Esophagus squamous epithelium (tissue), 5 donors: ENCODE measurements around the gene ACOT8. TPM values are rescaled to one million over a fixed set of nuclear protein-coding genes. Genes with fewer than 3 reads are reported as not detected.
"Not testable (repeated sequence)": the region's sequence is repeated elsewhere in the genome, so short reads cannot be mapped to it uniquely, and the experiment has no call there.

Experiments used
- DNase-seq: peaks from one replicate; lab custom pipeline; 2025; lab: John Stamatoyannopoulos, UW
- H3K27ac ChIP-seq, 4 donors: fragments of 200-600 bp; sonication (generic); one replicate each; pipeline ENCODE4 v1.5.1; 2016 to 2019; ENCODE audit warnings: mild to moderate bottlenecking in 1 of 4
- H3K27me3 ChIP-seq, 4 donors: fragments of 200-600 bp; sonication (generic); 1 replicate in 3 of 4; 2 replicates in 1 of 4; pipeline versions ENCODE4 v1.5.1 to v1.6.0; 2017 to 2021; ENCODE audit warnings: antibody characterized with exemption in 1 of 4
- H3K36me3 ChIP-seq, 3 donors: fragments of 200-600 bp; sonication (generic); one replicate each; pipeline ENCODE4 v1.5.1; 2016 to 2019
- H3K4me1 ChIP-seq, 3 donors: fragments of 200-600 bp; sonication (generic); one replicate each; pipeline ENCODE4 v1.5.1; 2017 to 2019
- H3K4me3 ChIP-seq, 4 donors: fragments of 200-600 bp; sonication (generic); 1 replicate in 3 of 4; 2 replicates in 1 of 4; pipeline ENCODE4 v1.5.1; 2016 to 2019; ENCODE audit warnings: mild to moderate bottlenecking in 2 of 4, moderate library complexity in 1 of 4
- H3K9me3 ChIP-seq, 3 donors: fragments of 200-600 bp; sonication (generic); one replicate each; pipeline ENCODE4 v1.5.1; 2016 to 2019
- CTCF ChIP-seq, 6 experiments: fragments of 450-650 bp in 4 of 6; fragments of 200-600 bp in 2 of 6; sonication (generic) in 2 of 6; IDR thresholded peaks; one replicate each; pipeline ENCODE4 v1.5.1; 2016 to 2019; ENCODE audit warnings: antibody characterized with exemption in 6 of 6, mild to moderate bottlenecking in 4 of 6, moderate library complexity in 4 of 6
- POLR2A ChIP-seq, 4 donors: fragments of 450-650 bp; IDR thresholded peaks; one replicate each; pipeline ENCODE4 v1.6.1; 2017; ENCODE audit warnings: antibody characterized with exemption in 4 of 4, mild to moderate bottlenecking in 4 of 4, moderate library complexity in 3 of 4
- WGBS, 2 donors: methylation state at CpG; one replicate each; pipeline ENCODE4 v1.1.5; 2018; 5-methylcytosine and 5-hydroxymethylcytosine counted together
- intact Hi-C: fragments of 100-400 bp; cut with DNase I; formaldehyde crosslinking; loops from one replicate; pipeline ENCODE4 v1.15.0; 2022
- total RNA-seq, 4 donors: library from RNA; depleted of rRNA; stranded (reverse); fragments of >200 nt; gene quantifications; one replicate each; pipeline ENCODE4 v1.1.0, GENCODE V29; 2016
- donor health status: DM: yes; HTN: yes; CAD: no.

The ACOT8 gene
- total RNA-seq, 4 donors from 2014 or later: 27.7 to 35.0 (median 31.1) TPM

GRCh38 chr20:45878076-45878761 lies 21.0 kb upstream of the ACOT8 start:
- Histone ChIP-seq H3K4me1 (peaks cover 5 to 19% (median 12%) of the 10 kb centered on the region in 3 donors), H3K36me3 (peaks cover 0 to 29% (median 11%) of the 10 kb centered on the region in 3 donors), H3K27ac (peak overlapping the region in 1 of 4 donors; percentile 28), H3K9me3 (no peaks in the 10 kb centered on the region), H3K27me3 (no peaks in the 10 kb centered on the region), H3K4me3 (no peak overlapping the region)
- no peak for DNase-seq
- 80 to 91% methylated on average over 5 to 7 of the region's 13 CpGs for WGBS, 2 donors
- TF ChIP-seq CTCF (IDR thresholded peaks at IDR 0.05) (no peak), POLR2A (IDR thresholded peaks at IDR 0.05) (no peak)
- intact Hi-C loops: no loop called here

GRCh38 chr20:45874576-45874975 lies 17.4 kb upstream of the ACOT8 start:
- no peaks in the 10 kb centered on the region for H3K27me3 ChIP-seq
- TF ChIP-seq POLR2A (IDR thresholded peaks at IDR 0.05): no peak
- TF ChIP-seq CTCF (IDR thresholded peaks at IDR 0.05): no peak
- no peaks in the 10 kb centered on the region for H3K4me1 ChIP-seq
- no peak for DNase-seq
- no peak overlapping the region for H3K4me3 ChIP-seq
- H3K36me3 ChIP-seq: peaks cover 0 to 22% (median 5%) of the 10 kb centered on the region in 3 donors
- H3K9me3 ChIP-seq: no peaks in the 10 kb centered on the region
- intact Hi-C loops: no loop called here
- 63 to 70% methylated on average over 4 of the region's 4 CpGs for WGBS, 2 donors
- H3K27ac ChIP-seq: no peak overlapping the region

- H3K27me3 ChIP-seq, H3K27ac ChIP-seq, H3K4me1 ChIP-seq, DNase-seq, H3K9me3 ChIP-seq, H3K4me3 ChIP-seq, intact Hi-C loops: not testable (repeated sequence)
- peak in 1 of 6 experiments; percentile 2 for TF ChIP-seq CTCF (IDR thresholded peaks at IDR 0.05)
- WGBS, 2 donors: 85 to 89% methylated on average over 8 to 10 of the region's 10 CpGs
- H3K36me3 ChIP-seq: peaks cover 0 to 22% (median 5%) of the 10 kb centered on the region in 3 donors
These were observed 16.9 kb upstream of the ACOT8 start for GRCh38 chr20:45874104-45874481.

- TF ChIP-seq POLR2A (IDR thresholded peaks at IDR 0.05) (no peak), CTCF (IDR thresholded peaks at IDR 0.05) (no peak)
- H3K4me3 ChIP-seq: no peak overlapping the region
- WGBS, 2 donors: 73 to 83% methylated on average over 1 of the region's 1 CpG
- no peaks in the 10 kb centered on the region for H3K9me3 ChIP-seq
- no peaks in the 10 kb centered on the region for H3K27me3 ChIP-seq
- DNase-seq: no peak
- H3K4me1 ChIP-seq: no peaks in the 10 kb centered on the region
- H3K27ac ChIP-seq: peak overlapping the region in 1 of 4 donors; percentile 57
- H3K36me3 ChIP-seq: peaks cover 0 to 22% (median 5%) of the 10 kb centered on the region in 3 donors
- intact Hi-C loops: no loop called here
These were observed 16.4 kb upstream of the ACOT8 start for GRCh38 chr20:45873409-45874103.

- peak overlapping the region in 2 of 4 donors; percentile 20 to 57 for H3K27ac ChIP-seq
- peaks cover 0 to 12% (median 5%) of the 10 kb centered on the region in 3 donors for H3K36me3 ChIP-seq
- H3K9me3 ChIP-seq: no peaks in the 10 kb centered on the region
- H3K27me3 ChIP-seq: no peaks in the 10 kb centered on the region
- intact Hi-C loops: no loop called here
- TF ChIP-seq CTCF (IDR thresholded peaks at IDR 0.05) (no peak), POLR2A (IDR thresholded peaks at IDR 0.05) (no peak)
- no peak for DNase-seq
- H3K4me1 ChIP-seq: no peaks in the 10 kb centered on the region
- WGBS, 2 donors: 83 to 89% methylated on average over 4 of the region's 4 CpGs
- no peak overlapping the region for H3K4me3 ChIP-seq
These were observed 15.4 kb upstream of the ACOT8 start for GRCh38 chr20:45872626-45873025.
